GM11168 (cell line): ENCODE data around the gene TMEM181.
"Not testable (repeated sequence)": the region's sequence is repeated elsewhere in the genome, so short reads cannot be mapped to it uniquely, and the experiment has no call there.

Source experiments
- in situ Hi-C: fragments of 300-500 bp; cut with MboI; formaldehyde crosslinking; loops from one replicate; pipeline ENCODE4 v1.12.0; 2022; ENCODE audit warnings: low sequenced_read_pairs; ENCODE audit not compliant: unreplicated experiment

Gene TMEM181

GRCh38 chr6:158614606-158615005 lies 54.7 kb downstream of the TMEM181 start:
- in situ Hi-C loops: not testable (repeated sequence)

- in situ Hi-C loops: not testable (repeated sequence)
These were observed 58.4 kb downstream of the TMEM181 start for GRCh38 chr6:158618289-158618688.

DNA sequence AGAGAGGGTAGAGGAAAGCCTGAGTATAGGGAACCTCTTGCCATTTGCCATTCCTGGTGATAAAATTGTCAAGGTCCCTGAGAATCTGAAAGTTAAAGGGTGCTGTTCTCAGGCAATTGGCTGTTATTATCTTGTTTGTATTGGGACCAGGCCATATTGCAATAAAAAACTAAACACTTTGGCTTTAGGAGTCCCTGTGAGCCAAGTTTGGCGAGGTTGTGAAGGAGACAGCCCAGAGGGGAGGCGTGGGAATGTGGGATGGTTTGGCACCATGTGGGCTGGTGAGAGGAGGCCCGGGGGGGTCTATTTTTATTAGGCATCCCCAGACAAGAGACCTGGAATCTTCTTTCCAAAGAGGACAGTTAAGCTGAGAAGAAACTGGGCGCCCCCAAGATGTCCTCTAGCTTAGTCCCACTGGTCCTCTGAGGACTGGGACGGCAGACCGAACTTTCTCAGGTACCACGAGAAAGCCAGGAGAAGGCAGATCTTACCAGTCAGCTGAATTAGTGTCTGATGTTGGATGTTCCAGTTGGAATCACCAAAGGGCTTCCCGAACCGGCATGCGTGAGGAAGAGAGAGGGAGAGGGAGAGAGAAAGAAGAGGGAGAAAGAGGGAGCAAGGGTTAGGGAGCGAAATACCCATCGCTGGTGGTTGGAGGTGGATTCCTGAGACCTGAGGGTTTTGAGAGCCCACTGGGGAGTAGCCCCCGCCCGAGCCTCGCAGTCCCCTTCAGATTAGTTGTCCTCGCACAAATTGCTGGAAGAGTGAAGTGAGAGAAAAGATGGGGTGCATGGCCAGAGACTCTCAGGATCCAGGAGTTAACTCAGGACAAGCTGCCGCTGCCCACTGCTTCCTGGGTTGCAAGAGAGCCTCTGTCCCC lies 60.3 kb downstream of the TMEM181 start:
- in situ Hi-C loops: no loop called here

- in situ Hi-C loops: no loop called here
These were observed 61.2 kb downstream of the TMEM181 start for GRCh38 chr6:158620963-158621693.

- in situ Hi-C loops: no loop called here
These were observed 62.0 kb downstream of the TMEM181 start for GRCh38 chr6:158621694-158622544.

- in situ Hi-C loops: no loop called here
These were observed 62.8 kb downstream of the TMEM181 start for GRCh38 chr6:158622545-158623190.

GRCh38 chr6:158624684-158625682 lies 65.1 kb downstream of the TMEM181 start:
- in situ Hi-C loops: no loop called here

DNA sequence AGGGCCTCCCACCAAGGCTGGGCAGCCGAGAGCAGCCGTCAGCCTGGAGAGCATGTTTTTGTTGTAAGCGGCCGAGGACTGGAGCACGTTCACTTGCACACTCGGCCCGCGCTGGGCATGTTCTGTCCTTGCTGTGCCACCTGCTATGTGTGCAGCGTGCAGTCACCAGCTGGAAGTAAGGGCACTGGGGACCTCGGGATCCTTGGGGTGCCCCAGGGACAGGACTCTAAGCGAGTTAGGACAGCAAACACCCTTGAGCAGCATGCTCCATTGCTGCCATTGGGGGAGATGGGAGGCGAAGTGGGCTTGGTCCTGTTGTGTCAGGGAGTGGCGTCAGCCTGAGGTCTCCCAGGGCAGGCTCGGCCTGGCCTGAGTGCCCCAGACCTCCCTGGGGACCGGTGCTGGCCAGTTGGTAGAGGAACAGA lies 66.0 kb downstream of the TMEM181 start:
- in situ Hi-C loops: no loop called here

DNA sequence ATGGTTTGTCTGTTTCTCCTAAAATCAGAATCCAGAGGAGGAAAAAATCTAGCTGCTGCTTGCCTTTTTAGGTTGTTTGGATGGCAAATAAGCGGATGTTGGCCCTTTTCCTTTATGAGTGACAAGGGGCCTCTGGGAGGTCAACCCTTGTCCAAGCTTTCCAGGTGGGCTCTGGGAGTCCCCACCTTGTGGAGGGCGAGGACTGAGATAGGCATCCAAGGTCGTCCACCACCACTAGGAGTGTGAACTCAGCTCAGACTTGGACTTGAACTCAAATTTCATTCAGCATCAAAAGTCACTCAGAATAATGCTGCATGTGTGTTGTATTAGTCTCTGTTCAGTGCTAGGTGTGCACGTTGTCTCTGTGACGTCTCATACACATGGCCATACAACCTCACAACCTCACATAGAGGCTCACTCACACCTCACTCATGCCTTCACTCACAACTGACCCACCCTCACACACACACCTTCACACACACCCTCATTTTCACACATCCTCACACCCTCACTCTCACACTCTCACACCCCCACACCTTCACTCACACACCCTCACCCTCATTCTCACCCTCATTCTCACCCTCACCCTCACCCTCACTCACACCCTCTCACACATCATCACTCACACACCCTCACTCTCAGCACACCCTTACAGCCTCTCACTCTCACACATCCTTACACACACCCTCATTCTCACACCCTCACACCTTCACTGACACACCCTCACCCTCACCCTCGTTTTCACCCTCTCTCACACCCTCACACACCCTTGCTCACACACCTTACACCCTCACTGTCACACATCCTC lies 66.7 kb downstream of the TMEM181 start:
- in situ Hi-C loops: no loop called here

GRCh38 chr6:158627168-158627939 lies 67.5 kb downstream of the TMEM181 start:
- in situ Hi-C loops: no loop called here

- in situ Hi-C loops: no loop called here
These were observed 68.0 kb downstream of the TMEM181 start for GRCh38 chr6:158627940-158628211.

DNA sequence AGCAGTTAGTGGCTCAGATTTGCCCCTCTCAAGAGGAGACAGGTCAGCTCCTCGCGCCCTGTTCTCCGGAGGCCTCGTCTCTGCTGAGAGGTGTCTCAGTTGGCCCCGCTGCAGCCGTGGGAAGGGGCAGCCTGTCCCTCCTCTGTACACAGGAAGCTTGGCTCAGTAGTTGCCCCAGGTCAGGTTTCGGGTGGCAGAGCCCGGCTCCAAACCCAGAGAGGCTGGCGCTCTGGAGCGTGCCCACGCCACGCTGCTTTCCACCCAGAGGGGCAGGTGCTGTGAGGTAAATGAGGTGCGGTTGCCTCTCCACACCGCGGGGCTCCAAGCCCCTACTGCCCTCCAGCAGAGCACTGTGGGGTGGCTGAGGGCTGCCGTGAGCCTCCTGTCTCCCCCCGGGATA lies 68.7 kb downstream of the TMEM181 start:
- in situ Hi-C loops: no loop called here

GRCh38 chr6:158629367-158630221 lies 69.7 kb downstream of the TMEM181 start:
- in situ Hi-C loops: no loop called here

DNA sequence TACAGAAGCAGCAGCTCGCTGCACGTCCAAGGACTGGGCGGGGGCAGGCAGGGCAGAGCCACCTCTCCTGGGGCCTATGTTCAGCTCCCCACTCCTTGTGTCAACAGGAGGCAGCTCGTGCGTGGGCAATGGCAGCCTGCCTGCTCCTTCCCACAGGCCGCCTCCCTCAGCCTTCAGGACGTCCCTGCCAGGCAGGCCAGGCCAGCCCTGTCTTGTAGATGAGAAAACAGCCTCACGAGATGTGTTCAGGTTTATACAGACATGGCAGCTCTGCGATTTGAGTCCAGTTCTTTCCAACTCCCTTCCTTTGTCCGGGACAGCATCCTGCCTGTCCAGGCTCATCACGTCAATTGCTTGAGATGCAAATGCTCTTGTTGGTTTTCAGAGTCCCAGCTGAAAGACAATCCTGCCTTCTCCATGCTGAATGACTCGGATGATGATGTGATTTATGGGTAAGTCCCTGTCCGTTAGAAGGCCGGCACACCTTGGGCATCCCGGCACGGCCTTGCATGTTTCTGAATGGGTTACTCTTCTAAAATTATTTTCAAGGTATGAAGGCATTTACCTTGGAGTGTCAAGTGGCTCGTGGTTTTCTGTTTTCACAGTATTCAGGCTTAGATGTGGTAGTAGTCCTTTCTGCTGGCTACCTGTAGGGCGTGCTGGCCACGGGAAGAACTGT lies 71.2 kb downstream of the TMEM181 start:
- in situ Hi-C loops: no loop called here

GRCh38 chr6:158631678-158632537 lies 72.0 kb downstream of the TMEM181 start:
- in situ Hi-C loops: no loop called here
